ENCODE results near the gene L1TD1. TPM values are rescaled to one million over a fixed set of nuclear protein-coding genes. Genes with fewer than 3 reads are reported as not detected.

Gene L1TD1
- total and polyA plus RNA-seq, 2 of the 13 experiments (the other 11 are each of a cell fraction or from before 2014, with no cell fraction given) = not detected

GRCh38 chr1:62198781-62199125, 4.1 kb downstream of the L1TD1 start (continued):
- no peak for TF ChIP-seq ZNF431 (CRISPR knock-in tag; IDR thresholded peaks at IDR 0.05; ENCODE audit: borderline replicate concordance, low read depth)
- TF ChIP-seq ZNF616 (CRISPR knock-in tag; IDR thresholded peaks at IDR 0.05; ENCODE audit: low read depth) = no peak
- TF ChIP-seq ZFP91 (CRISPR knock-in tag; IDR thresholded peaks at IDR 0.05; ENCODE audit: borderline replicate concordance) = no peak
- TF ChIP-seq MEIS1 (CRISPR knock-in tag; IDR thresholded peaks at IDR 0.05; ENCODE audit: borderline replicate concordance) = no peak
- TF ChIP-seq ZNF446 (CRISPR knock-in tag; IDR thresholded peaks at IDR 0.05) = no peak
- TF ChIP-seq DZIP1 (CRISPR knock-in tag; IDR thresholded peaks at IDR 0.05) = no peak
- no peak for TF ChIP-seq ZNF776 (CRISPR knock-in tag; IDR thresholded peaks at IDR 0.05)
- peak; percentile 60; the same call in 1 of the 2 replicates for TF ChIP-seq SOX5 (CRISPR knock-in tag; IDR thresholded peaks at IDR 0.05; ENCODE audit: borderline replicate concordance)
- TF ChIP-seq PBX2 (CRISPR knock-in tag; IDR thresholded peaks at IDR 0.05) = no peak
- TF ChIP-seq ZNF124 (CRISPR knock-in tag; IDR thresholded peaks at IDR 0.05) = 0 out of 2 replicates have a peak, but pooled peaks have one; percentile 36
- TF ChIP-seq ZNF383 (CRISPR knock-in tag; IDR thresholded peaks at IDR 0.05; ENCODE audit: borderline replicate concordance) = no peak
- no peak for TF ChIP-seq AGO2 (optimal IDR thresholded peaks at IDR 0.05; ENCODE audit: low read depth, low read length)
- TF ChIP-seq THRA (CRISPR knock-in tag; IDR thresholded peaks at IDR 0.05; ENCODE audit: borderline replicate concordance) = peak; percentile 40; the same call in 1 of the 2 replicates
- no peak for TF ChIP-seq AKNA (CRISPR knock-in tag; IDR thresholded peaks at IDR 0.05; ENCODE audit: borderline replicate concordance)
- TF ChIP-seq ZNF576 (CRISPR knock-in tag; IDR thresholded peaks at IDR 0.05) = no peak
